ENCODE measurements around the gene PTPRK. TPM values are rescaled to one million over a fixed set of nuclear protein-coding genes. Genes with fewer than 3 reads are reported as not detected.

The PTPRK gene
- total and polyA plus RNA-seq, 9 of the 15 experiments (the other 6 are each of a cell fraction or from before 2014, with no cell fraction given) = 0.04 to 0.51 TPM; not detected in 7

- ATAC-seq (no peak), DNase-seq (ENCODE audit: extremely low read depth in 1 of 4, low spot score in 3 of 4) (no peak), FAIRE-seq (no peak)
- no peak overlapping the region for H3K4me3 ChIP-seq
- CTCF ChIA-PET (ENCODE audit: low intra/inter-chr PET ratio) = no interaction called here
- H3K9ac ChIP-seq (ENCODE audit: insufficient read depth in 1 of 2, low read depth in 2 of 2, low read length in 2 of 2) = no peak overlapping the region
- no peaks in the 10 kb centered on the region for H3K9me1 ChIP-seq (ENCODE audit: control insufficient read depth, insufficient read depth, low read length)
- POLR2A ChIA-PET = no interaction called here
- H3K27ac ChIP-seq (ENCODE audit: extremely low read depth, low read depth, low read length) = no peak overlapping the region
- no peaks in the 10 kb centered on the region for H4K20me1 ChIP-seq (replicated peaks; ENCODE audit: control insufficient read depth, insufficient read depth, low read length)
- H3K4me1 ChIP-seq (replicated peaks in 1 of 2; ENCODE audit: control insufficient read depth in 2 of 2, insufficient read depth in 2 of 2, low read length in 2 of 2) = no peaks in the 10 kb centered on the region
- BruUV-seq (replicated peaks) = no TSS peak
- H2AFZ ChIP-seq (ENCODE audit: low read depth, low read length) = no peak overlapping the region
- in situ Hi-C loops (cut with MboI) = no loop called here
- H3K4me2 ChIP-seq (ENCODE audit: insufficient read depth, low read length) = no peak overlapping the region
- no peaks in the 10 kb centered on the region for H3K36me3 ChIP-seq (ENCODE audit: control insufficient read depth, insufficient read depth, low read length)
- intact Hi-C loops (cut with micrococcal nuclease) = no loop called here
- no peaks in the 10 kb centered on the region for H3K9me3 ChIP-seq (replicated peaks; ENCODE audit: control insufficient read depth, insufficient read depth, low read depth, low read length)
- H3K79me2 ChIP-seq (ENCODE audit: control insufficient read depth, insufficient read depth, low read length) = no peaks in the 10 kb centered on the region
- 4% methylated on average over 5 of the region's 5 CpGs for WGBS (ENCODE audit: insufficient coverage, low coverage, missing lambda C conversion rate)
- no peaks in the 10 kb centered on the region for H3K27me3 ChIP-seq (ENCODE audit: control insufficient read depth in 2 of 2, insufficient read depth in 2 of 2, low read length in 2 of 2)
- no peak for TF ChIP-seq CHCHD3 (CRISPR knock-in tag; IDR thresholded peaks at IDR 0.05)
- TF ChIP-seq MIER1 (IDR thresholded peaks at IDR 0.05; ENCODE audit: low read depth) = no peak
- no peak for TF ChIP-seq NCOA1 (IDR thresholded peaks at IDR 0.05; ENCODE audit: low read depth)
- TF ChIP-seq HEY1 (CRISPR knock-in tag; IDR thresholded peaks at IDR 0.05; ENCODE audit: borderline replicate concordance) = no peak
- no peak for TF ChIP-seq KDM4B (IDR thresholded peaks at IDR 0.05; ENCODE audit: borderline replicate concordance in 2 of 2, low read depth in 1 of 2)
- TF ChIP-seq COPS2 (conservative IDR thresholded peaks at IDR 0.05) = no peak
- TF ChIP-seq, protein P1, sequence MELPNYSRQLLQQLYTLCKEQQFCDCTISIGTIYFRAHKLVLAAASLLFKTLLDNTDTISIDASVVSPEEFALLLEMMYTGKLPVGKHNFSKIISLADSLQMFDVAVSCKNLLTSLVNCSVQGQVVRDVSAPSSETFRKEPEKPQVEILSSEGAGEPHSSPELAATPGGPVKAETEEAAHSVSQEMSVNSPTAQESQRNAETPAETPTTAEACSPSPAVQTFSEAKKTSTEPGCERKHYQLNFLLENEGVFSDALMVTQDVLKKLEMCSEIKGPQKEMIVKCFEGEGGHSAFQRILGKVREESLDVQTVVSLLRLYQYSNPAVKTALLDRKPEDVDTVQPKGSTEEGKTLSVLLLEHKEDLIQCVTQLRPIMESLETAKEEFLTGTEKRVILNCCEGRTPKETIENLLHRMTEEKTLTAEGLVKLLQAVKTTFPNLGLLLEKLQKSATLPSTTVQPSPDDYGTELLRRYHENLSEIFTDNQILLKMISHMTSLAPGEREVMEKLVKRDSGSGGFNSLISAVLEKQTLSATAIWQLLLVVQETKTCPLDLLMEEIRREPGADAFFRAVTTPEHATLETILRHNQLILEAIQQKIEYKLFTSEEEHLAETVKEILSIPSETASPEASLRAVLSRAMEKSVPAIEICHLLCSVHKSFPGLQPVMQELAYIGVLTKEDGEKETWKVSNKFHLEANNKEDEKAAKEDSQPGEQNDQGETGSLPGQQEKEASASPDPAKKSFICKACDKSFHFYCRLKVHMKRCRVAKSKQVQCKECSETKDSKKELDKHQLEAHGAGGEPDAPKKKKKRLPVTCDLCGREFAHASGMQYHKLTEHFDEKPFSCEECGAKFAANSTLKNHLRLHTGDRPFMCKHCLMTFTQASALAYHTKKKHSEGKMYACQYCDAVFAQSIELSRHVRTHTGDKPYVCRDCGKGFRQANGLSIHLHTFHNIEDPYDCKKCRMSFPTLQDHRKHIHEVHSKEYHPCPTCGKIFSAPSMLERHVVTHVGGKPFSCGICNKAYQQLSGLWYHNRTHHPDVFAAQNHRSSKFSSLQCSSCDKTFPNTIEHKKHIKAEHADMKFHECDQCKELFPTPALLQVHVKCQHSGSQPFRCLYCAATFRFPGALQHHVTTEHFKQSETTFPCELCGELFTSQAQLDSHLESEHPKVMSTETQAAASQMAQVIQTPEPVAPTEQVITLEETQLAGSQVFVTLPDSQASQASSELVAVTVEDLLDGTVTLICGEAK (IDR thresholded peaks at IDR 0.05) = no peak
- TF ChIP-seq, protein P1 (CRISPR knock-in tag; IDR thresholded peaks at IDR 0.05) = no peak
- no peak for TF ChIP-seq ZC3H11A (IDR thresholded peaks at IDR 0.05; ENCODE audit: low read depth, low read length)
- TF ChIP-seq, protein P2, sequence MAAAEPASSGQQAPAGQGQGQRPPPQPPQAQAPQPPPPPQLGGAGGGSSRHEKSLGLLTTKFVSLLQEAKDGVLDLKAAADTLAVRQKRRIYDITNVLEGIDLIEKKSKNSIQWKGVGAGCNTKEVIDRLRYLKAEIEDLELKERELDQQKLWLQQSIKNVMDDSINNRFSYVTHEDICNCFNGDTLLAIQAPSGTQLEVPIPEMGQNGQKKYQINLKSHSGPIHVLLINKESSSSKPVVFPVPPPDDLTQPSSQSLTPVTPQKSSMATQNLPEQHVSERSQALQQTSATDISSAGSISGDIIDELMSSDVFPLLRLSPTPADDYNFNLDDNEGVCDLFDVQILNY (CRISPR knock-in tag; IDR thresholded peaks at IDR 0.05) = no peak
- TF ChIP-seq ZNF324 (CRISPR knock-in tag; IDR thresholded peaks at IDR 0.05) = no peak
- TF ChIP-seq ZNF696 (CRISPR knock-in tag; conservative IDR thresholded peaks at IDR 0.05) = no peak
- no peak for TF ChIP-seq ZNF551 (CRISPR knock-in tag; IDR thresholded peaks at IDR 0.05)
Measured at GRCh38 chr6:128507337-128508310, 12.8 kb downstream of the PTPRK start.

All from K562 (cell line).